ENCODE results near the gene GLYATL1B. TPM values are rescaled to one million over a fixed set of nuclear protein-coding genes. Genes with fewer than 3 reads are reported as not detected.
"Not testable (repeated sequence)": the region's sequence is repeated elsewhere in the genome, so short reads cannot be mapped to it uniquely, and the experiment has no call there.

The GLYATL1B gene
- total and polyA plus RNA-seq, 2 donors (not counting 1 experiment from before 2014, with no cell fraction given): not detected

- ATAC-seq (ENCODE audit: low read depth): peak; percentile 45
- Mint-ChIP-seq H3K4me1 (peaks cover 61% of the 10 kb centered on the region), H3K27ac (peak overlapping the region; percentile 79), H3K27me3 (no peaks in the 10 kb centered on the region), H3K9me3 (ENCODE audit: insufficient read depth) (peaks cover 4% of the 10 kb centered on the region), H3K4me3 (peak overlapping the region; percentile 73)
- TF ChIP-seq EZH2 (IDR thresholded peaks at IDR 0.05; ENCODE audit: borderline replicate concordance, insufficient read depth, low read depth, low read length, poor library complexity, severe bottlenecking) (no peak), CTCF (IDR thresholded peaks at IDR 0.05) (no peak)
- intact Hi-C loops (cut with micrococcal nuclease): loop anchor here (2.0 kb wide), 1 partner anchor 16 kb away; no protein-coding TSS in a partner anchor
- Histone ChIP-seq H3K4me2 (replicated peaks; ENCODE audit: low read depth, low read length, poor library complexity, severe bottlenecking) (peak overlapping the region; percentile 68), H3K27ac (ENCODE audit: low read length in 2 of 2) (peak overlapping the region; percentile 70 to 80), H3K9ac (ENCODE audit: low read length) (peak overlapping the region; percentile 24), H3K4me1 (ENCODE audit: control insufficient read depth in 2 of 2, insufficient read depth in 2 of 2, low read length in 2 of 2) (peaks cover 54 to 58% of the 10 kb centered on the region in 2 donors), H3K27me3 (replicated peaks in 1 of 4; ENCODE audit: control extremely low read depth in 1 of 4, control insufficient read depth in 3 of 4, insufficient read depth in 4 of 4, low read length in 3 of 4) (no peaks in the 10 kb centered on the region), H3K9me3 (ENCODE audit: control extremely low read depth in 1 of 3, control insufficient read depth in 2 of 3, insufficient read depth in 1 of 3, low read length in 2 of 3) (peaks cover 0 to 16% (median 9%) of the 10 kb centered on the region in 3 donors), H2AFZ (ENCODE audit: insufficient read depth, low read depth, low read length, poor library complexity, severe bottlenecking) (peak overlapping the region; percentile 34), H4K20me1 (ENCODE audit: control insufficient read depth, insufficient read depth, low read length, poor library complexity, severe bottlenecking) (no peaks in the 10 kb centered on the region), H3K79me2 (ENCODE audit: control insufficient read depth, insufficient read depth, low read length) (peaks cover 14% of the 10 kb centered on the region), H3K4me3 (ENCODE audit: control extremely low read depth in 1 of 5, extremely low read depth in 1 of 5, insufficient read depth in 1 of 5, low read depth in 2 of 5, low read length in 4 of 5) (peak overlapping the region in 2 of 5 experiments; percentile 20 to 45), H3K36me3 (replicated peaks in 1 of 2; ENCODE audit: control extremely low read depth in 1 of 2, control insufficient read depth in 1 of 2, extremely low read depth in 1 of 2, insufficient read depth in 2 of 2, low read length in 1 of 2) (no peaks in the 10 kb centered on the region)
- ChIA-PET POLR2A (interaction anchor here (1.0 to 2.0 kb wide), 2 partner anchors 17 to 20 kb away, joined by 5 to 8 read pairs; no protein-coding TSS in a partner anchor), CTCF (interaction anchor here (0.7 to 3.5 kb wide), 7 partner anchors 10 to 57 kb away, joined by 3 to 21 read pairs (median 4); no protein-coding TSS in a partner anchor)
- WGBS (ENCODE audit: insufficient coverage): no CpG with 5 or more reads among the region's 2 CpGs
- peak; percentile 72 for DNase-seq
Measured at GRCh38 chr11:59078435-59078834, 7.7 kb upstream of the GLYATL1B start.

- Mint-ChIP-seq H3K9me3 (ENCODE audit: insufficient read depth) (peaks cover 2% of the 10 kb centered on the region), H3K27me3 (no peaks in the 10 kb centered on the region), H3K4me3 (peak overlapping the region; percentile 73), H3K4me1 (peaks cover 64% of the 10 kb centered on the region), H3K27ac (peak overlapping the region; percentile 79)
- ChIA-PET POLR2A (interaction anchor here (1.0 to 2.0 kb wide), 2 partner anchors 17 to 21 kb away, joined by 5 to 8 read pairs; no protein-coding TSS in a partner anchor), CTCF (interaction anchor here (1.2 to 3.5 kb wide), 4 partner anchors 18 to 57 kb away, joined by 4 to 21 read pairs (median 8); no protein-coding TSS in a partner anchor)
- intact Hi-C loops (cut with micrococcal nuclease): loop anchor here (2.0 kb wide), 1 partner anchor 16 kb away; no protein-coding TSS in a partner anchor
- Histone ChIP-seq H3K79me2 (ENCODE audit: control insufficient read depth, insufficient read depth, low read length) (peaks cover 14% of the 10 kb centered on the region), H3K9ac (ENCODE audit: low read length) (peak overlapping the region; percentile 24), H3K27ac (ENCODE audit: low read length in 2 of 2) (peak overlapping the region; percentile 70 to 80), H2AFZ (ENCODE audit: insufficient read depth, low read depth, low read length, poor library complexity, severe bottlenecking) (peak overlapping the region; percentile 34), H3K4me1 (ENCODE audit: control insufficient read depth in 2 of 2, insufficient read depth in 2 of 2, low read length in 2 of 2) (peaks cover 54 to 58% of the 10 kb centered on the region in 2 donors), H3K36me3 (replicated peaks in 1 of 2; ENCODE audit: control extremely low read depth in 1 of 2, control insufficient read depth in 1 of 2, extremely low read depth in 1 of 2, insufficient read depth in 2 of 2, low read length in 1 of 2) (no peaks in the 10 kb centered on the region), H3K4me2 (replicated peaks; ENCODE audit: low read depth, low read length, poor library complexity, severe bottlenecking) (peak overlapping the region; percentile 68), H3K27me3 (replicated peaks in 1 of 4; ENCODE audit: control extremely low read depth in 1 of 4, control insufficient read depth in 3 of 4, insufficient read depth in 4 of 4, low read length in 3 of 4) (no peaks in the 10 kb centered on the region), H3K4me3 (ENCODE audit: control extremely low read depth in 1 of 5, extremely low read depth in 1 of 5, insufficient read depth in 1 of 5, low read depth in 2 of 5, low read length in 4 of 5) (peak overlapping the region in 1 of 5 experiments; percentile 45), H3K9me3 (ENCODE audit: control extremely low read depth in 1 of 3, control insufficient read depth in 2 of 3, insufficient read depth in 1 of 3, low read length in 2 of 3) (peaks cover 0 to 16% (median 5%) of the 10 kb centered on the region in 3 donors), H4K20me1 (ENCODE audit: control insufficient read depth, insufficient read depth, low read length, poor library complexity, severe bottlenecking) (no peaks in the 10 kb centered on the region)
- WGBS (ENCODE audit: insufficient coverage): 100% methylated on average over 1 of the region's 1 CpG
- no peak for ATAC-seq (ENCODE audit: low read depth)
- no peak for DNase-seq
- TF ChIP-seq CTCF (IDR thresholded peaks at IDR 0.05): no peak
- TF ChIP-seq EZH2 (IDR thresholded peaks at IDR 0.05; ENCODE audit: borderline replicate concordance, insufficient read depth, low read depth, low read length, poor library complexity, severe bottlenecking): no peak
Measured at GRCh38 chr11:59079086-59079485, 7.0 kb upstream of the GLYATL1B start.

DNA sequence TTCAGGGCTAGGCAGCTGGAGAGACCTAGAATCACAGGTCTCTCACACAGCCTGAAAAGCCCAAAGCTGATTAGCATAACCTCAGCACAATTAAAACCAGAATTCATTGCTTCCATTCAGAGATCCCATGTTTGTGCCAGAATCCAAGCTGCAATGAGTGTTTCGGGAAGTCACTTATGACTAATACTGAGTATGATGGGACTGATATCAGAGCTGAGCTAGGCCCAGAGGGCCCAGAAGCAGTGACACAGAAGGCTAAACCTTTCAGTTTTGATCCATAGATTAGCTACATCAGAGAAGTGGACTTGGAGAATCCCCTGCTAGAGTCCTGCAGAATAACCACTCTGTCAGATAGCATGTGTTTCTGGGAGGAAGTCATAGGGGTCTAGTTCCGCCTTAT lies 5.7 kb upstream of the GLYATL1B start:
- ChIA-PET CTCF (interaction anchor here (1.2 to 1.4 kb wide), 2 partner anchors 27 to 55 kb away, joined by 3 to 4 read pairs; no protein-coding TSS in a partner anchor), POLR2A (interaction anchor here (0.7 kb wide), 1 partner anchor 26 kb away, joined by 3 read pairs; no protein-coding TSS in a partner anchor)
- H3K9ac ChIP-seq (ENCODE audit: low read length); H3K4me2 ChIP-seq (replicated peaks; ENCODE audit: low read depth, low read length, poor library complexity, severe bottlenecking); H2AFZ ChIP-seq (ENCODE audit: insufficient read depth, low read depth, low read length, poor library complexity, severe bottlenecking); H4K20me1 ChIP-seq (ENCODE audit: control insufficient read depth, insufficient read depth, low read length, poor library complexity, severe bottlenecking); DNase-seq; intact Hi-C loops (cut with micrococcal nuclease); H3K27ac ChIP-seq (ENCODE audit: low read length in 2 of 2); H3K27me3 ChIP-seq (replicated peaks in 1 of 4; ENCODE audit: control extremely low read depth in 1 of 4, control insufficient read depth in 3 of 4, insufficient read depth in 4 of 4, low read length in 3 of 4); H3K4me3 ChIP-seq (ENCODE audit: control extremely low read depth in 1 of 5, extremely low read depth in 1 of 5, insufficient read depth in 1 of 5, low read depth in 2 of 5, low read length in 4 of 5); H3K9me3 Mint-ChIP-seq (ENCODE audit: insufficient read depth); H3K36me3 ChIP-seq (replicated peaks in 1 of 2; ENCODE audit: control extremely low read depth in 1 of 2, control insufficient read depth in 1 of 2, extremely low read depth in 1 of 2, insufficient read depth in 2 of 2, low read length in 1 of 2); H3K4me3 Mint-ChIP-seq; ATAC-seq (ENCODE audit: low read depth); H3K27me3 Mint-ChIP-seq: not testable (repeated sequence)
- Mint-ChIP-seq H3K4me1 (peaks cover 64% of the 10 kb centered on the region), H3K27ac (peak overlapping the region; percentile 37)
- H3K4me1 ChIP-seq (ENCODE audit: control insufficient read depth in 2 of 2, insufficient read depth in 2 of 2, low read length in 2 of 2): peaks cover 54 to 58% of the 10 kb centered on the region in 2 donors
- peaks cover 0 to 16% (median 0%) of the 10 kb centered on the region in 3 donors for H3K9me3 ChIP-seq (ENCODE audit: control extremely low read depth in 1 of 3, control insufficient read depth in 2 of 3, insufficient read depth in 1 of 3, low read length in 2 of 3)
- WGBS (ENCODE audit: insufficient coverage): no CpG with 5 or more reads among the region's 2 CpGs
- peaks cover 14% of the 10 kb centered on the region for H3K79me2 ChIP-seq (ENCODE audit: control insufficient read depth, insufficient read depth, low read length)

Data from B cell (primary cell).